Measurements from ENCODE around the gene RAP1GAP.

- TF ChIP-seq, protein P1, sequence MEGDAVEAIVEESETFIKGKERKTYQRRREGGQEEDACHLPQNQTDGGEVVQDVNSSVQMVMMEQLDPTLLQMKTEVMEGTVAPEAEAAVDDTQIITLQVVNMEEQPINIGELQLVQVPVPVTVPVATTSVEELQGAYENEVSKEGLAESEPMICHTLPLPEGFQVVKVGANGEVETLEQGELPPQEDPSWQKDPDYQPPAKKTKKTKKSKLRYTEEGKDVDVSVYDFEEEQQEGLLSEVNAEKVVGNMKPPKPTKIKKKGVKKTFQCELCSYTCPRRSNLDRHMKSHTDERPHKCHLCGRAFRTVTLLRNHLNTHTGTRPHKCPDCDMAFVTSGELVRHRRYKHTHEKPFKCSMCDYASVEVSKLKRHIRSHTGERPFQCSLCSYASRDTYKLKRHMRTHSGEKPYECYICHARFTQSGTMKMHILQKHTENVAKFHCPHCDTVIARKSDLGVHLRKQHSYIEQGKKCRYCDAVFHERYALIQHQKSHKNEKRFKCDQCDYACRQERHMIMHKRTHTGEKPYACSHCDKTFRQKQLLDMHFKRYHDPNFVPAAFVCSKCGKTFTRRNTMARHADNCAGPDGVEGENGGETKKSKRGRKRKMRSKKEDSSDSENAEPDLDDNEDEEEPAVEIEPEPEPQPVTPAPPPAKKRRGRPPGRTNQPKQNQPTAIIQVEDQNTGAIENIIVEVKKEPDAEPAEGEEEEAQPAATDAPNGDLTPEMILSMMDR (IDR thresholded peaks at IDR 0.05 in 4 of 5, conservative IDR thresholded peaks at IDR 0.05 in 1 of 5), result no peak
- no peak for TF ChIP-seq POLR2A (IDR thresholded peaks at IDR 0.05)
These were observed 766 bp downstream of the RAP1GAP start for GRCh38 chr1:21668232-21668950.

Measured in gastrocnemius medialis (tissue), 4 donors.